ENCODE measurements around the gene SERPINB6. TPM values are rescaled to one million over a fixed set of nuclear protein-coding genes. Genes with fewer than 3 reads are reported as not detected.
A peak's percentile ranks its signal among the peaks of the same experiment; 100 is the strongest.

Gene SERPINB6
- total RNA-seq, 1 experiment from 2014 or later = 131 TPM

DNA sequence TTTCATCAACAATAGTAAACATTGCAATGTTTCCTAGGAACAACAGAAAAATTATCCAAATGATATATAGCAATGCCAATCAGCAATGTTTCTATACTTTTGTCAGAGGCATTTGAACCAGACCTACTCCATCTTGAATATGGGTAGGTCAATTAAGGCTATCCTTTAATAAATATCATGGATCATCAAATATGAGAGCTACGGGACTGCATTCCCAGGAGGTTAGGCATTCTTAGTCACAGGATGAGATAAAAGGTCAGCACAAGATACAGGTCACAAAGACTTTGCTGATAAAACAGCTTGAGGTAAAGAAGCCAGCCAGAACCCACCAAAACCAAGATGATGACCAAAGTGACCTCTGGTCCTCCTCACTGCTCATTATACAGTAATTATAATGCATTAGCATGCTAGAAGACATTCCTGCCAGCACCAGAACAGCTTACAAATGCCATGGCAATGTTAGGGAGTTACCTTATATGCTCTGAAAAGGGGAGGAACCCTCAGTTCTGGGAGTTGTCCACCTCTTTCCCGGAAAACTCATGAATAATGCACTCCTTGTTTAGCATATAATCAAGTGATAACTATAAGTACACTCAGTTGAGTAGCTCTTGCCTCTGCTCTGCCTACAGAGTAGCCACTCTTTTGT is 8.6 kb upstream of the SERPINB6 start:
- no peaks in the 10 kb centered on the region for H3K36me3 ChIP-seq (ENCODE audit: control insufficient read depth, insufficient read depth, low read length)
- no peaks in the 10 kb centered on the region for H3K27me3 ChIP-seq (ENCODE audit: control insufficient read depth, insufficient read depth, low read length)
- POLR2A ChIA-PET = interaction anchor here (0.7 kb wide), 1 partner anchor 38 kb away, joined by 3 read pairs; no protein-coding TSS in a partner anchor
- H3K9me3 ChIP-seq (ENCODE audit: control insufficient read depth, insufficient read depth, low read depth, low read length) = no peaks in the 10 kb centered on the region
- CTCF ChIA-PET = no interaction called here
- ATAC-seq (0 out of 2 replicates have a peak, but pooled peaks have one; percentile 7), DNase-seq (ENCODE audit: low read depth, low spot score) (no peak)
- no peak overlapping the region for H3K4me3 ChIP-seq (ENCODE audit: low read depth in 2 of 2, low read length in 2 of 2)
- peaks cover 6% of the 10 kb centered on the region; the same call in 1 of the 2 replicates for H3K4me1 ChIP-seq (ENCODE audit: control insufficient read depth, insufficient read depth, low read length)
- intact Hi-C loops (cut with micrococcal nuclease; ENCODE audit: unreplicated experiment) = no loop called here
- in situ Hi-C loops (cut with HindIII; ENCODE audit: low pct_unique_long_range_greater_than_20kb, low sequenced_read_pairs) = no loop called here
- no TSS peak for BruUV-seq (replicated peaks)
- TF ChIP-seq, protein P1, sequence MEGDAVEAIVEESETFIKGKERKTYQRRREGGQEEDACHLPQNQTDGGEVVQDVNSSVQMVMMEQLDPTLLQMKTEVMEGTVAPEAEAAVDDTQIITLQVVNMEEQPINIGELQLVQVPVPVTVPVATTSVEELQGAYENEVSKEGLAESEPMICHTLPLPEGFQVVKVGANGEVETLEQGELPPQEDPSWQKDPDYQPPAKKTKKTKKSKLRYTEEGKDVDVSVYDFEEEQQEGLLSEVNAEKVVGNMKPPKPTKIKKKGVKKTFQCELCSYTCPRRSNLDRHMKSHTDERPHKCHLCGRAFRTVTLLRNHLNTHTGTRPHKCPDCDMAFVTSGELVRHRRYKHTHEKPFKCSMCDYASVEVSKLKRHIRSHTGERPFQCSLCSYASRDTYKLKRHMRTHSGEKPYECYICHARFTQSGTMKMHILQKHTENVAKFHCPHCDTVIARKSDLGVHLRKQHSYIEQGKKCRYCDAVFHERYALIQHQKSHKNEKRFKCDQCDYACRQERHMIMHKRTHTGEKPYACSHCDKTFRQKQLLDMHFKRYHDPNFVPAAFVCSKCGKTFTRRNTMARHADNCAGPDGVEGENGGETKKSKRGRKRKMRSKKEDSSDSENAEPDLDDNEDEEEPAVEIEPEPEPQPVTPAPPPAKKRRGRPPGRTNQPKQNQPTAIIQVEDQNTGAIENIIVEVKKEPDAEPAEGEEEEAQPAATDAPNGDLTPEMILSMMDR (IDR thresholded peaks at IDR 0.05) = no peak
- TF ChIP-seq POLR2AphosphoS5 (IDR thresholded peaks at IDR 0.05; ENCODE audit: low read depth, low read length) (no peak), SIN3A (IDR thresholded peaks at IDR 0.05; ENCODE audit: borderline replicate concordance, insufficient read depth, low read depth, low read length) (no peak), TCF7L2 (IDR thresholded peaks at IDR 0.05; ENCODE audit: low read depth, low read length) (no peak)
- TF ChIP-seq, protein P2, sequence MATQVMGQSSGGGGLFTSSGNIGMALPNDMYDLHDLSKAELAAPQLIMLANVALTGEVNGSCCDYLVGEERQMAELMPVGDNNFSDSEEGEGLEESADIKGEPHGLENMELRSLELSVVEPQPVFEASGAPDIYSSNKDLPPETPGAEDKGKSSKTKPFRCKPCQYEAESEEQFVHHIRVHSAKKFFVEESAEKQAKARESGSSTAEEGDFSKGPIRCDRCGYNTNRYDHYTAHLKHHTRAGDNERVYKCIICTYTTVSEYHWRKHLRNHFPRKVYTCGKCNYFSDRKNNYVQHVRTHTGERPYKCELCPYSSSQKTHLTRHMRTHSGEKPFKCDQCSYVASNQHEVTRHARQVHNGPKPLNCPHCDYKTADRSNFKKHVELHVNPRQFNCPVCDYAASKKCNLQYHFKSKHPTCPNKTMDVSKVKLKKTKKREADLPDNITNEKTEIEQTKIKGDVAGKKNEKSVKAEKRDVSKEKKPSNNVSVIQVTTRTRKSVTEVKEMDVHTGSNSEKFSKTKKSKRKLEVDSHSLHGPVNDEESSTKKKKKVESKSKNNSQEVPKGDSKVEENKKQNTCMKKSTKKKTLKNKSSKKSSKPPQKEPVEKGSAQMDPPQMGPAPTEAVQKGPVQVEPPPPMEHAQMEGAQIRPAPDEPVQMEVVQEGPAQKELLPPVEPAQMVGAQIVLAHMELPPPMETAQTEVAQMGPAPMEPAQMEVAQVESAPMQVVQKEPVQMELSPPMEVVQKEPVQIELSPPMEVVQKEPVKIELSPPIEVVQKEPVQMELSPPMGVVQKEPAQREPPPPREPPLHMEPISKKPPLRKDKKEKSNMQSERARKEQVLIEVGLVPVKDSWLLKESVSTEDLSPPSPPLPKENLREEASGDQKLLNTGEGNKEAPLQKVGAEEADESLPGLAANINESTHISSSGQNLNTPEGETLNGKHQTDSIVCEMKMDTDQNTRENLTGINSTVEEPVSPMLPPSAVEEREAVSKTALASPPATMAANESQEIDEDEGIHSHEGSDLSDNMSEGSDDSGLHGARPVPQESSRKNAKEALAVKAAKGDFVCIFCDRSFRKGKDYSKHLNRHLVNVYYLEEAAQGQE (IDR thresholded peaks at IDR 0.05; ENCODE audit: insufficient read depth in 1 of 2, low read depth in 2 of 2, low read length in 1 of 2) = no peak
- H3K27ac ChIP-seq (ENCODE audit: low read length) = no peak overlapping the region

DNA sequence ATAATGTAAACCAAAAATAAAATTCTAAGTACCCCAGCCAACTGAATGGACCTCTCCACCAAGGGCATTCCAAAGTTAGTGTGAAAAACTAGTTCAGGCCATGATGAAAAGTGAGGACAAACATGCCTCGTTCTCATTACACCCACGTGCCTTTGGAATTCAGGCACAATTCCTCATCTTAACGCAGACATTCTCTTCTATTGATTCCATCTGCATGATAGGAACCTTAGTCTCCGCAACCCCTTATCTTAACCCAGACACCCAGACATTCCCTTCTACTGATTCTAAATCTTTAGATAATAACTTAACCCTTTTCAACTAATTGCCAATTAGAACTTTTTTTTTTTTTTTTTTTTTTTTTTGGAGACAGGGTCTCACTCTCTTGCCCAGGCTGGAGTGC is 7.6 kb upstream of the SERPINB6 start:
- ATAC-seq = no peak
- H3K4me3 ChIP-seq (ENCODE audit: low read depth in 2 of 2, low read length in 2 of 2) = no peak overlapping the region
- no peaks in the 10 kb centered on the region for H3K36me3 ChIP-seq (ENCODE audit: control insufficient read depth, insufficient read depth, low read length)
- intact Hi-C loops (cut with micrococcal nuclease; ENCODE audit: unreplicated experiment) (no loop called here), in situ Hi-C loops (cut with HindIII; ENCODE audit: low pct_unique_long_range_greater_than_20kb, low sequenced_read_pairs) (no loop called here)
- peaks cover 6% of the 10 kb centered on the region; the same call in 1 of the 2 replicates for H3K4me1 ChIP-seq (ENCODE audit: control insufficient read depth, insufficient read depth, low read length)
- TF ChIP-seq SIN3A (IDR thresholded peaks at IDR 0.05; ENCODE audit: borderline replicate concordance, insufficient read depth, low read depth, low read length) = no peak
- ChIA-PET POLR2A (no interaction called here), CTCF (no interaction called here)
- H3K27ac ChIP-seq (ENCODE audit: low read length) = no peak overlapping the region
- DNase-seq (ENCODE audit: low read depth, low spot score) = no peak
- BruUV-seq (replicated peaks) = no TSS peak
- H3K9me3 ChIP-seq (ENCODE audit: control insufficient read depth, insufficient read depth, low read depth, low read length) = no peaks in the 10 kb centered on the region
- no peaks in the 10 kb centered on the region for H3K27me3 ChIP-seq (ENCODE audit: control insufficient read depth, insufficient read depth, low read length)
